Measurements from ENCODE around the gene RGS9.

The RGS9 gene

GRCh38 chr17:65103431-65103830 lies 33.7 kb upstream of the RGS9 start:
- DNase-seq (ENCODE audit: low read depth): no peak
- TF ChIP-seq CTCF (IDR thresholded peaks at IDR 0.05; ENCODE audit: insufficient read depth, low read depth, low read length, missing control alignments): no peak
- no peak overlapping the region for H3K4me3 ChIP-seq (ENCODE audit: low read depth, low read length)

- H3K4me3 ChIP-seq (ENCODE audit: low read depth, low read length): no peak overlapping the region
- peak; percentile 50 for DNase-seq (ENCODE audit: low read depth)
- no peak for TF ChIP-seq CTCF (IDR thresholded peaks at IDR 0.05; ENCODE audit: insufficient read depth, low read depth, low read length, missing control alignments)
Observed at GRCh38 chr17:65103896-65104295, 33.3 kb upstream of the RGS9 start.

GRCh38 chr17:65104541-65104940 lies 32.6 kb upstream of the RGS9 start:
- DNase-seq (ENCODE audit: low read depth): no peak
- H3K4me3 ChIP-seq (ENCODE audit: low read depth, low read length): no peak overlapping the region
- TF ChIP-seq CTCF (IDR thresholded peaks at IDR 0.05; ENCODE audit: insufficient read depth, low read depth, low read length, missing control alignments): no peak

- DNase-seq (ENCODE audit: low read depth): no peak
- TF ChIP-seq CTCF (IDR thresholded peaks at IDR 0.05; ENCODE audit: insufficient read depth, low read depth, low read length, missing control alignments): no peak
- H3K4me3 ChIP-seq (ENCODE audit: low read depth, low read length): no peak overlapping the region
Observed at GRCh38 chr17:65104973-65105372, 32.2 kb upstream of the RGS9 start.

- no peak overlapping the region for H3K4me3 ChIP-seq (ENCODE audit: low read depth, low read length)
- no peak for DNase-seq (ENCODE audit: low read depth)
- no peak for TF ChIP-seq CTCF (IDR thresholded peaks at IDR 0.05; ENCODE audit: insufficient read depth, low read depth, low read length, missing control alignments)
Observed at GRCh38 chr17:65108152-65108551, 29.0 kb upstream of the RGS9 start.

- no peak overlapping the region for H3K4me3 ChIP-seq (ENCODE audit: low read depth, low read length)
- TF ChIP-seq CTCF (IDR thresholded peaks at IDR 0.05; ENCODE audit: insufficient read depth, low read depth, low read length, missing control alignments): no peak
- no peak for DNase-seq (ENCODE audit: low read depth)
Observed at GRCh38 chr17:65109543-65109942, 27.6 kb upstream of the RGS9 start.

- DNase-seq (ENCODE audit: low read depth): no peak
- no peak overlapping the region for H3K4me3 ChIP-seq (ENCODE audit: low read depth, low read length)
Observed at GRCh38 chr17:65109990-65110680, 27.0 kb upstream of the RGS9 start.

More at GRCh38 chr17:65109990-65110680, 27.0 kb upstream of the RGS9 start:
- TF ChIP-seq CTCF (IDR thresholded peaks at IDR 0.05; ENCODE audit: insufficient read depth, low read depth, low read length, missing control alignments): no peak

All from GM12865 (cell line).